HEK293T (cell line): ENCODE data around the gene TTC32.

Source experiments
- CTCF ChIA-PET: fragments of 350-600 bp; formaldehyde crosslinking; extraction: SDS; loops from one replicate; lab custom pipeline; 2021; ENCODE audit warnings: antibody characterized with exemption, inconsistent platforms; lab: Yijun Ruan, JAX
- POLR2A ChIA-PET: fragments of 350-600 bp; formaldehyde crosslinking; extraction: SDS; loops from one replicate; lab custom pipeline; 2020; ENCODE audit warnings: antibody characterized with exemption, inconsistent platforms; lab: Yijun Ruan, JAX
- DNase-seq: peaks from one replicate; pipeline ENCODE4 v3.0.0; 2012; ENCODE audit warnings: mixed read lengths; ENCODE audit errors: extremely low spot score
- ARNT ChIP-seq: fragments of 450-650 bp; IDR thresholded peaks from 2 replicates; pipeline ENCODE4 v1.6.1; 2017; ENCODE audit warnings: mild to moderate bottlenecking
- BHLHE40 ChIP-seq: fragments of 450-650 bp; IDR thresholded peaks from 2 replicates; pipeline ENCODE4 v1.6.1; 2016; ENCODE audit warnings: mild to moderate bottlenecking, moderate library complexity, borderline replicate concordance
- CTBP1 ChIP-seq: fragments of 450-650 bp; IDR thresholded peaks from 2 replicates; pipeline ENCODE4 v1.6.1; 2016; ENCODE audit warnings: borderline replicate concordance
- ELF4 ChIP-seq: fragments of 450-650 bp; IDR thresholded peaks from 2 replicates; pipeline ENCODE4 v1.6.1; 2017; ENCODE audit warnings: antibody characterized with exemption
- FOXA1 ChIP-seq: fragments of 450-650 bp; IDR thresholded peaks from 2 replicates; pipeline ENCODE4 v1.6.1; 2016; ENCODE audit warnings: mild to moderate bottlenecking
- FOXK2 ChIP-seq: fragments of 450-650 bp; IDR thresholded peaks from 2 replicates; pipeline ENCODE4 v1.6.1; 2016; ENCODE audit warnings: mild to moderate bottlenecking
- FOXM1 ChIP-seq: fragments of 450-650 bp; IDR thresholded peaks from 2 replicates; pipeline ENCODE4 v1.6.1; 2017; ENCODE audit warnings: mild to moderate bottlenecking, borderline replicate concordance
- HDGF ChIP-seq: fragments of 450-650 bp; IDR thresholded peaks from 2 replicates; pipeline ENCODE4 v1.6.1; 2017; ENCODE audit warnings: antibody characterized with exemption, borderline replicate concordance
- L3MBTL2 ChIP-seq: fragments of 450-650 bp; conservative IDR thresholded peaks from 2 replicates; pipeline ENCODE4 v1.6.1; 2016; ENCODE audit warnings: mild to moderate bottlenecking
- LEF1 ChIP-seq: fragments of 450-650 bp; IDR thresholded peaks from 2 replicates; pipeline ENCODE4 v1.6.1; 2017; ENCODE audit warnings: mild to moderate bottlenecking, borderline replicate concordance
- NFRKB ChIP-seq: fragments of 450-650 bp; IDR thresholded peaks from 2 replicates; pipeline ENCODE4 v1.6.1; 2016; ENCODE audit warnings: mild to moderate bottlenecking, moderate library complexity
- SP1 ChIP-seq: fragments of 450-650 bp; IDR thresholded peaks from 2 replicates; pipeline ENCODE4 v1.6.1; 2017
- SUZ12 ChIP-seq: fragments of 450-650 bp; IDR thresholded peaks from 2 replicates; pipeline ENCODE4 v1.6.1; 2016; ENCODE audit warnings: mild to moderate bottlenecking
- TARDBP ChIP-seq: fragments of 450-650 bp; IDR thresholded peaks from 2 replicates; pipeline ENCODE4 v1.6.1; 2016
- ZNF384 ChIP-seq: fragments of 450-650 bp; IDR thresholded peaks from 2 replicates; pipeline ENCODE4 v1.6.1; 2016
- TF ChIP-seq, protein P1 (sequence below): fragments of 450-650 bp; IDR thresholded peaks from 2 replicates; pipeline ENCODE4 v1.6.1; 2016

Gene TTC32

DNA sequence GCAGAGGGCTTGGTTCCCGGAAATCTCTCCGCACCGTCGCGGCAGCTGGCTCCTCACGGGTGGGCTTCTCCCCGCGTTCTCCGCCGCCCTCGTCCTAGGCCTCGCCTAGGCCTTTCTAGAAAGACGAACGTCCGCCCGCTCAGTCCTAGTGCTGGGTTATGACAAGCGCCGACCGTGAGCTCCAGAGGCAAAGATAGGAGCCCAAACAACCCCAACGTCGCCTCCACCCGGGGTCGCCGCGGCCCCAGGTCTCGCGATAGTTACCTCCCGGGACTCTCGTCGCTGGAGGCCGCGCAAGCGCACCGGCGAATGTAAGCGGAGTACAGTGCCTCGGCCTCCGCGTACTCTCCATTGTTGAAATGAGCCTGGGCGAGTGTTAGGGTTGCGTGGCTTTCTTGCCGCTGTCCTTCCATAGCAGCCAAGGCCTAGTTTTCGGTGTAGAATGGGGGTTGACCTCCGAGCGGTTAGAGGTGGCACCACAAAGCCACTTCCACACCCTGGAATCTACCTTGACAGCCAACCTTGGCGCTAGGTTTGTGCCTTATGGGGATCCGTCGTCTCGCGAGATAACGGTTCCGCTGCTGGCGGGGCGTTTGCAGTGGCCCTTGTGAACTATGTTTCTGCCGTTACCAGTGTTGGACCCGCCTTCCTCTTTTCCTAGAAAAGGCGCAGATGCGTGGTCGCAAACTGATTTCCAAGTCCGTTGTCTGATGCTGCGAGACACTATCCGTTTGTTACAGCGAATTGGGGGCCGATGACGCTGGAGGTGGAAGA lies at the start of gene TTC32:
Gene TTC32, minus strand, starts transcription at position 542 of the 774 bp plus-strand sequence. Its CDS starts 129 bp downstream, at position 413.
- TF ChIP-seq FOXA1, result no peak
- TF ChIP-seq ELF4, result peak; percentile 39; the same call in 1 of the 2 replicates
- no peak for TF ChIP-seq SUZ12
- TF ChIP-seq L3MBTL2, result peak; percentile 63
- POLR2A ChIA-PET, result interaction anchor here (1.0 to 1.8 kb wide), 7 partner anchors 9 to 545 kb away, joined by 3 to 6 read pairs (median 4); partner anchors contain the start of gene RHOB
- DNase-seq, result peak; percentile 93
- CTCF ChIA-PET, result no interaction called here

DNA sequence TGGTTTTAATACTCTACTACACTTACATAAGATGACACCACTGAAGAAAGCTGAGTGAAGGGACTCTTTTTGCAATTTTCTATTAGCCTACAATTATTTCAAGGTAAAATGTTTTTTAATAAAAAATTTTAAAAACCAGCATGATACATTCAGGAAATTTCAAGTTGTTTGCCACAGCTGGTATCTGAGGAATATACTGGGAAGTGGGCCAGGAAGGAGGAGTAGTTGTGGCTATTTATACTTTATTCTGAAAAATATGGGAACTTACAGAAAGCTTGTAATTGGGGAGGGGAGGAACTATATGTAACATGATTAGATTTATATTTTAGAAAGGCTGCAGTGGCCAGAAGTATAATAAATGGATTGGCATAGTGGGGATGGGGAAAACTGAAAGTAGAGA lies 47.3 kb upstream of the TTC32 start:
- no peak for TF ChIP-seq ARNT
- no peak for TF ChIP-seq LEF1
- no peak for TF ChIP-seq SUZ12
- TF ChIP-seq FOXK2, result no peak
- TF ChIP-seq, protein P1, sequence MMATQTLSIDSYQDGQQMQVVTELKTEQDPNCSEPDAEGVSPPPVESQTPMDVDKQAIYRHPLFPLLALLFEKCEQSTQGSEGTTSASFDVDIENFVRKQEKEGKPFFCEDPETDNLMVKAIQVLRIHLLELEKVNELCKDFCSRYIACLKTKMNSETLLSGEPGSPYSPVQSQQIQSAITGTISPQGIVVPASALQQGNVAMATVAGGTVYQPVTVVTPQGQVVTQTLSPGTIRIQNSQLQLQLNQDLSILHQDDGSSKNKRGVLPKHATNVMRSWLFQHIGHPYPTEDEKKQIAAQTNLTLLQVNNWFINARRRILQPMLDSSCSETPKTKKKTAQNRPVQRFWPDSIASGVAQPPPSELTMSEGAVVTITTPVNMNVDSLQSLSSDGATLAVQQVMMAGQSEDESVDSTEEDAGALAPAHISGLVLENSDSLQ, result no peak
- TF ChIP-seq TARDBP, result no peak
- no peak for TF ChIP-seq BHLHE40
- no peak for TF ChIP-seq L3MBTL2
- TF ChIP-seq NFRKB, result no peak
- TF ChIP-seq HDGF, result no peak
- no peak for TF ChIP-seq ELF4
- no peak for TF ChIP-seq ZNF384
- TF ChIP-seq FOXA1, result no peak
- no peak for TF ChIP-seq SP1
- TF ChIP-seq CTBP1, result no peak
- no peak for TF ChIP-seq FOXM1
- ChIA-PET CTCF (no interaction called here), POLR2A (no interaction called here)
- DNase-seq, result no peak

DNA sequence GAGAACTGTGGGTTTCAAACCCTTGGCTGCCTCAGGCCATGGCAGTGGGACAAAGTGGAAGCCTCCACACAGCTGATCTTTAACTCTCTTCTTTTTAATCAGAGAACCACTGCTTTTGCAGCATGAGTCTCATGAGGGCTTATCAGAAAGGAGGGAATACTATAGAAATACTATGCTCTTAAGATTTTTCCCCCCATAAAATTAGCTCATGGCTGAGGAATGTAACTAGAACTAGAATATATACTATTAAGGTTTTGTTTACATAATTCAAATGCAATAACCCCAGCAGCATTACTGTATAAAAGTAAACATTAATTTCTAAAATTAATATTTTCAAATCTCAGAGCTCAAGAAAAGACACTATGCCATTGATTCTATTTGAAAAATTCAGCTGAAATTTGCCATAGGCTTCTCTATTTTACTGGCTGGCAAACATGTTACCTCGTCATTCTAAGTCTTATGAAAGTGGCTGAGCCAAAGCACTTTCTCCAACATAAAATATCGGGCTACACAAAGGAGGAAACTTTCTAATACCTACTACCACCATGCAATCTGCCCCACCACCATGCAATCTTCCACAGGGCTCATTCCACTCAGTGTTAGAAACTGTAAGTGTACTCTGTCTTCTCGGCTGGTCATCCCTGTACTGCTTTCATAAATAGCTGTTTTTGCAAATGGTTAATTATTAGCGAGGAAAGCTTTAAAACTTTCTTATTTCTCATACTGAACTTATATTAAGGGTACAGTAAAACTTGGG lies 45.6 kb upstream of the TTC32 start:
- ChIA-PET CTCF (interaction anchor here (0.7 to 1.1 kb wide), 2 partner anchors 8 to 1044 kb away, joined by 3 read pairs; no protein-coding TSS in a partner anchor), POLR2A (interaction anchor here (1.0 kb wide), 1 partner anchor 46 kb away, joined by 3 read pairs; the partner anchor contains the start of gene TTC32)
- DNase-seq, result no peak
- TF ChIP-seq HDGF (no peak), CTBP1 (no peak), FOXM1 (no peak), ARNT (no peak), FOXA1 (no peak), ELF4 (no peak), SP1 (no peak), TARDBP (no peak), FOXK2 (no peak), ZNF384 (no peak), BHLHE40 (no peak), NFRKB (no peak), L3MBTL2 (no peak), SUZ12 (no peak), LEF1 (no peak)
- TF ChIP-seq, protein P1, result no peak

DNA sequence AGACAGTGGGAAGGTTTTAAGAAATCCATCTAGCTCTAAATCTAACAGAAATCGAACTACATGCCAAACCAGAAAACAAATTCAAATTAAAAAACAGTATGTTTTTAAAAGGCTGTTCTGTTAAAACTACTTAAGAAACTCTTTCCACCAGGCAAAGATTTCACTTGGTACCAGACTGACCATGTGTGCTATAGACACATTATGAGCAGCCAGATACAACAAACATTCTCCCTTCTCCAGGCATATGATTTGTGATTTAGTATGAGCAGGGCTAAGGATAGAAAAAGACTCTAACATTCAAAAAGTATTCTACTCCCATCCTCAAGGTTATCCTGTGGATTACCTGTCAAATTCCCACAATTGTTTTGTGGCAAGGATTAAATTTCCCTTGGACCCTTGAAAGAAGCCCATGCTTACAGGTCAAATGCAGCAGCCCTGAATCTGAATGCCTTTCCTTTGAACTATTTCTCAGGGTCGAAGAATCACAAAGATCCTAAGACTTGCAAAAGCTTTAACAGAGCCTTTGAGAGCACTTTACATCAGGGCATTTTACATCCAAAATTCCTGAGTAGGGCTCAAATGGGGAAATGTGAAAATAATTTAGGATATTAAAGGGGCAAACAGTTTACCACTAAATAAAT lies 42.5 kb upstream of the TTC32 start:
- TF ChIP-seq SP1 (no peak), FOXM1 (no peak), BHLHE40 (no peak), ARNT (no peak), L3MBTL2 (no peak), NFRKB (no peak), FOXA1 (no peak)
- TF ChIP-seq, protein P1, result no peak
- ChIA-PET CTCF (interaction anchor here (0.6 kb wide), 1 partner anchor 1480 kb away, joined by 3 read pairs; no protein-coding TSS in a partner anchor), POLR2A (no interaction called here)
- no peak for DNase-seq

DNA sequence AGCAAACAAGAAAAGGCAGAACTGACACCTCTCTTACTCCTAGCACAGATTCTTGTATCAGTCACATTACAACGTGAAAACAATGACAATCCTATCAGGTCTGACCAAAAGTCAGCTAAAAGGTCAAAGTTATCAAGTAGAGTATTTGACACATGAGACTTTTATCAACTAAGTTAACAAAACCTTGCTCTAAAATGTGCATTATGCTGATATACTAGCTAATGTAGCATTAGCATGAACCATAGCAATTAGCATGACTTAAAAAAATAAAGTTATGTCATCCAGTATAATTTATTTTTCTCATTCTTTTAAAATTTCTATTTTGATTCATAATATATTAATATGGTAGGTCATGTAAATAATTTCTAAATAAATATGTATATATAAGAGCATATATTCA lies 41.4 kb upstream of the TTC32 start:
- DNase-seq, result no peak
- TF ChIP-seq HDGF (no peak), SUZ12 (no peak), FOXA1 (no peak), FOXM1 (no peak), L3MBTL2 (no peak), NFRKB (no peak), SP1 (no peak), LEF1 (no peak), ZNF384 (no peak), FOXK2 (no peak), ARNT (no peak), CTBP1 (no peak), TARDBP (no peak), ELF4 (no peak), BHLHE40 (no peak)
- TF ChIP-seq, protein P1, result no peak
- ChIA-PET POLR2A (no interaction called here), CTCF (no interaction called here)
